GM12865 (cell line): ENCODE results near the gene TRAPPC5.
A peak's percentile ranks its signal among the peaks of the same experiment; 100 is the strongest.

Experiments used
- DNase-seq: peaks from one replicate; pipeline ENCODE4 v3.0.0; 2010; ENCODE audit warnings: low read depth
- H3K4me3 ChIP-seq: 2 replicates; pipeline ENCODE4 v1.5.1; 2011; ENCODE audit warnings: mild to moderate bottlenecking, low read depth, low read length, control low read depth
- CTCF ChIP-seq: IDR thresholded peaks from 2 replicates; pipeline ENCODE4 v1.5.1; 2011; ENCODE audit warnings: low read length, control low read depth, low read depth, inconsistent platforms; ENCODE audit not compliant: insufficient read depth; ENCODE audit errors: missing control alignments

TRAPPC5 gene

GRCh38 chr19:7692417-7693088, 11.9 kb downstream of the TRAPPC5 start:
- no peak for DNase-seq
- no peak overlapping the region for H3K4me3 ChIP-seq
- TF ChIP-seq CTCF: no peak

- DNase-seq: peak; percentile 50
- no peak for TF ChIP-seq CTCF
- 0 out of 2 replicates have a peak overlapping the region, but pooled peaks have one; percentile 1 for H3K4me3 ChIP-seq
Measured at GRCh38 chr19:7694499-7694898, 13.9 kb downstream of the TRAPPC5 start.

GRCh38 chr19:7697721-7698287, 17.2 kb downstream of the TRAPPC5 start:
- DNase-seq: no peak
- TF ChIP-seq CTCF: no peak
- H3K4me3 ChIP-seq: peak overlapping the region; percentile 94

GRCh38 chr19:7698583-7698982, 17.9 kb downstream of the TRAPPC5 start:
- H3K4me3 ChIP-seq: peak overlapping the region; percentile 94
- no peak for TF ChIP-seq CTCF
- DNase-seq: no peak

GRCh38 chr19:7699003-7699402, 18.4 kb downstream of the TRAPPC5 start:
- peak overlapping the region; percentile 94 for H3K4me3 ChIP-seq
- TF ChIP-seq CTCF: no peak
- no peak for DNase-seq

- H3K4me3 ChIP-seq: peak overlapping the region; percentile 94
- no peak for TF ChIP-seq CTCF
- peak; percentile 85 for DNase-seq
Measured at GRCh38 chr19:7699417-7700401, 19.1 kb downstream of the TRAPPC5 start.
